Chondrocyte (in vitro differentiated cells): ENCODE data around the gene PTCHD4. TPM values are rescaled to one million over a fixed set of nuclear protein-coding genes. Genes with fewer than 3 reads are reported as not detected.

Experiments
- DNase-seq: peaks from one replicate; pipeline ENCODE4 v3.0.0; 2021; ENCODE audit warnings: mixed read lengths, low spot score
- H3K27ac Mint-ChIP-seq: one replicate; pipeline ENCODE4 v1.8.0; 2021; ENCODE audit warnings: mild to moderate bottlenecking, moderate library complexity, mixed read lengths; ENCODE audit not compliant: unreplicated experiment
- H3K27me3 Mint-ChIP-seq: 2 replicates; pipeline ENCODE4 v1.8.0; 2021; ENCODE audit warnings: low read depth, mixed read lengths
- H3K36me3 Mint-ChIP-seq: 2 replicates; pipeline ENCODE4 v1.8.0; 2021; ENCODE audit warnings: low read depth, mixed read lengths
- H3K4me1 Mint-ChIP-seq: 2 replicates; pipeline ENCODE4 v1.8.0; 2021; ENCODE audit warnings: low read depth, mild to moderate bottlenecking, mixed read lengths
- H3K4me3 Mint-ChIP-seq: one replicate; pipeline ENCODE4 v1.8.0; 2021; ENCODE audit warnings: mild to moderate bottlenecking, moderate library complexity, mixed read lengths; ENCODE audit not compliant: unreplicated experiment
- H3K9me3 Mint-ChIP-seq: 2 replicates; pipeline ENCODE4 v1.8.0; 2021; ENCODE audit warnings: low read depth, mixed read lengths
- CTCF ChIP-seq: fragments of 200-600 bp; sonication (generic); IDR thresholded peaks from 2 replicates; pipeline ENCODE4 v1.5.0; 2021; ENCODE audit warnings: antibody characterized with exemption, mild to moderate bottlenecking, moderate library complexity
- total RNA-seq: library from RNA; stranded (reverse); gene quantifications from 3 replicates; pipeline ENCODE4 v1.2.1, GENCODE V29; 2021

Gene PTCHD4
- total RNA-seq, 1 donor from 2014 or later: 0.95 TPM

DNA sequence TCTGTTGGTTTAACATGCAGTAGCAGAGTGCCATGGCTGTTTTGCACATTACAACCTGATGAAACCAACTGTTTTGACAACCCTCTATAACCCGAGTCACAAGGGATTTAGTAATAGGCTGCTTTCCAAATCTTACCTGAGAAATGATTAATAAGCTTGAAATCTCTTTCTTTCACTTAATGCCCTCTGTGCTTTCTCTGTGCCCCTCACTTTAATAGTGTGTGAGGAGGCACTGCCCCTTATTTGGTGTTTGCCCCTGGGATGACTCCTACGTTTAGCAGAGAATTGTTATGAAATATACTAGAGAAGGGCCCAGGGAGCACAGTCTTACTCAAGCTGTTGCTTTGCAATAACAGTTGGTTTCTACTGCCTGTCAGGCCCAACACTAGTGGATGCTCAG lies 31.0 kb upstream of the PTCHD4 start:
- DNase-seq: no peak
- Mint-ChIP-seq H3K36me3 (no peaks in the 10 kb centered on the region), H3K4me3 (no peak overlapping the region), H3K4me1 (peaks cover 1% of the 10 kb centered on the region), H3K27ac (no peak overlapping the region), H3K9me3 (no peaks in the 10 kb centered on the region), H3K27me3 (no peaks in the 10 kb centered on the region)
- no peak for TF ChIP-seq CTCF

DNA sequence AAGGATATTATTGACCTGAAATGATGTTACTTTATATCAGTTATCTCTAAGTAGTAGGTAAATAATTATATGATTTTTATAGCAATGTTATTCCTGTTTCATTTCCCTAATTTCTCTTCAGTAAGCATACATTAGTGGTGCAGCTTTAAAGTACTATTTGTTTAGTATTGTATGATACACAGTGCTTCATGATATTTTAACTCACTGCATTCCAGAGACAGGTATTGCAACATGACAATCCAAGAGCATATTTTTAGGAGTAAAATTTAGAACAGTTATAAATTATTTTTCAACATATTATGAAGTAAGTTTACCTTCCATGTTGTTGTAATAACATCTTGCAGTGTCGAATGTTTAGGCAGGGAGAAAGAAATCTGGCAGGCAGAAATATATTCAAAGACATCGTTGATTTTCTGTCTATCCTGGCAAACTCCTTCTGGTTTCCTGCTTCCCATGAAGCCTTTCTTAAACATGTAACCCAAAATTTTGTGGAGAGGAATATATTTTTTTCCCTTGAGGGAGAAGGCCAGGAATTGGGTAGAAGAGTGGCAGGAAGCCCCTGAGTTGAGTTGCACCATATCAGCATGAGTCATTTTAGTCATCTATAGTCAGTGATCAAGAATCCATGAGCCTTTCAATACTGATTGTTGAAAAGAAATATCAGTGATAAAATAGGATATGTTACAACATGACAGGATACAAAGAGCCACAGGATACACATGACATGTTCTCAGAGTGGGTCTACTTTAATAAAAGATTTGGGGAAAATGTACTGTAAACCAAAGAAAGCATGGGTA lies 29.0 kb upstream of the PTCHD4 start:
- Mint-ChIP-seq H3K9me3 (no peaks in the 10 kb centered on the region), H3K27ac (no peak overlapping the region), H3K27me3 (no peaks in the 10 kb centered on the region), H3K4me1 (peaks cover 12% of the 10 kb centered on the region), H3K4me3 (no peak overlapping the region), H3K36me3 (no peaks in the 10 kb centered on the region)
- DNase-seq: no peak
- TF ChIP-seq CTCF: no peak

DNA sequence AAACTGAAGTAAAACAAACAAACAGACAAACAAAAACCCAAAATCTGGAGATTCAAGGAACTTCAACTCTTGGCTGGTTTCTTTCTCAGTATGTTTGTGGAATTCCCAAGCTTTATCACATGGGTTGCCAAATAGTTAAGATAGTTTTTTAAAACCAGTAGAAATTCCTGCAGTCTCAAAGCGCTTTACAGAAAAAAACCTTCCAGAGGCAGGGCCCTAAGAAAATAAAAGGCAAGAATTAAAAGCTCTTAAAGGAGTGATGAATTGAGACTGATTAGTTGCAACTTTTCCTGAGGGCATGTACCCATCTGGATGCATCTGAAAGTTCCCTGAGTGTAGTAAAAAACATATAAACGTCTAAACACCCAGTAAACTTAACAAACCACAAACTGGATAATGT lies 25.9 kb upstream of the PTCHD4 start:
- no peak overlapping the region for H3K27ac Mint-ChIP-seq
- no peaks in the 10 kb centered on the region for H3K9me3 Mint-ChIP-seq
- H3K27me3 Mint-ChIP-seq: peaks cover 6% of the 10 kb centered on the region
- TF ChIP-seq CTCF: no peak
- H3K4me1 Mint-ChIP-seq: peaks cover 21% of the 10 kb centered on the region
- H3K4me3 Mint-ChIP-seq: no peak overlapping the region
- DNase-seq: no peak
- H3K36me3 Mint-ChIP-seq: no peaks in the 10 kb centered on the region

GRCh38 chr6:48135323-48136084 lies 24.5 kb upstream of the PTCHD4 start:
- no peak overlapping the region for H3K4me3 Mint-ChIP-seq
- no peaks in the 10 kb centered on the region for H3K9me3 Mint-ChIP-seq
- H3K36me3 Mint-ChIP-seq: no peaks in the 10 kb centered on the region
- peaks cover 21% of the 10 kb centered on the region for H3K4me1 Mint-ChIP-seq
- no peak overlapping the region for H3K27ac Mint-ChIP-seq
- no peak for DNase-seq
- no peak for TF ChIP-seq CTCF
- peaks cover 6% of the 10 kb centered on the region for H3K27me3 Mint-ChIP-seq

DNA sequence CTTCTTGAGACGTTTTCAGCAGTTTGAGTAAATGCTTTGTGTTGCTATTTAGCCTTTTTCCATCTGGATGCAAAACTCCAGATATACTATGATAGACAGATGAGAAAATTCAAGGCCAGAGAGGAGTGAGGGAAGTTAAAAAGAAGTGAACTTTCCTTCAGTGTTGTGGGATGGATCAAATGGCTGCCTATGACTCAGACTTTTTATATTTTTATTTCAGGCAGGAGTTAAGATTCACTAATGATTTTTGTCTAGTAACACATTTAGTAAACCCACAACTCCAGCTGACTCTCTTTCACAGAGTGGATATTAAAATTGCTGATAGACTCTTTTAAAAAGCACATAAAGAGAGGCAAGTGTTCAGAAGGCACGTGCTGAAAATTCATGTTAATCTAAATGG lies 23.2 kb upstream of the PTCHD4 start:
- no peak overlapping the region for H3K4me3 Mint-ChIP-seq
- H3K36me3 Mint-ChIP-seq: no peaks in the 10 kb centered on the region
- H3K27ac Mint-ChIP-seq: no peak overlapping the region
- no peak for TF ChIP-seq CTCF
- peaks cover 6% of the 10 kb centered on the region for H3K27me3 Mint-ChIP-seq
- no peaks in the 10 kb centered on the region for H3K9me3 Mint-ChIP-seq
- peaks cover 21% of the 10 kb centered on the region for H3K4me1 Mint-ChIP-seq
- no peak for DNase-seq
